22Rv1 (cell line): Measurements from ENCODE around the gene RPL10A.

Experiments
- CTCF ChIP-seq: fragments of 450-650 bp; IDR thresholded peaks from 2 replicates; pipeline ENCODE4 v1.5.1; 2017; ENCODE audit warnings: mild to moderate bottlenecking
- ZFX ChIP-seq: fragments of 450-650 bp; IDR thresholded peaks from 2 replicates; pipeline ENCODE4 v1.6.1; 2017; ENCODE audit warnings: antibody characterized with exemption, borderline replicate concordance

GRCh38 chr6:35492258-35492973 lies 24.2 kb downstream of the RPL10A start:
- TF ChIP-seq CTCF, result no peak
- no peak for TF ChIP-seq ZFX
